GM10248 (cell line): ENCODE data around the gene CPT1C.

ENCODE experiments used
- CTCF ChIA-PET: fragments of 300-600 bp; sonication (Branson Sonifier 250); formaldehyde crosslinking; extraction: SDS; loops from one replicate; lab custom pipeline; 2021; ENCODE audit warnings: antibody characterized with exemption; lab: Yijun Ruan, JAX
- POLR2A ChIA-PET: fragments of 350-650 bp; sonication (Branson Sonifier 250); formaldehyde crosslinking; extraction: SDS; loops from one replicate; lab custom pipeline; 2020; ENCODE audit warnings: antibody characterized with exemption; lab: Yijun Ruan, JAX
- DNase-seq: peaks from one replicate; pipeline ENCODE4 v3.0.0; 2012; ENCODE audit errors: extremely low spot score
- CTCF ChIP-seq: IDR thresholded peaks from 2 replicates; pipeline ENCODE4 v1.5.1; 2012; ENCODE audit warnings: mild to moderate bottlenecking, low read depth; ENCODE audit errors: extremely low read depth, missing control alignments, control extremely low read depth

Gene CPT1C

GRCh38 chr19:49645995-49646394 lies 44.9 kb upstream of the CPT1C start:
- ChIA-PET CTCF (interaction anchor here (0.8 to 1.4 kb wide), 2 partner anchors 10 to 30 kb away, joined by 3 to 4 read pairs; no protein-coding TSS in a partner anchor), POLR2A (no interaction called here)
- no peak for TF ChIP-seq CTCF
- no peak for DNase-seq

- no peak for DNase-seq
- no peak for TF ChIP-seq CTCF
- ChIA-PET POLR2A (no interaction called here), CTCF (interaction anchor here (1.4 kb wide), 1 partner anchor 29 kb away, joined by 3 read pairs; no protein-coding TSS in a partner anchor)
Observed at GRCh38 chr19:49646586-49646985, 44.3 kb upstream of the CPT1C start.

- no peak for DNase-seq
- CTCF ChIA-PET = no interaction called here
- POLR2A ChIA-PET = no interaction called here
- no peak for TF ChIP-seq CTCF
Observed at GRCh38 chr19:49651029-49651819, 39.7 kb upstream of the CPT1C start.

- ChIA-PET CTCF (no interaction called here), POLR2A (no interaction called here)
- no peak for DNase-seq
- no peak for TF ChIP-seq CTCF
Observed at GRCh38 chr19:49651820-49652550, 38.9 kb upstream of the CPT1C start.

DNA sequence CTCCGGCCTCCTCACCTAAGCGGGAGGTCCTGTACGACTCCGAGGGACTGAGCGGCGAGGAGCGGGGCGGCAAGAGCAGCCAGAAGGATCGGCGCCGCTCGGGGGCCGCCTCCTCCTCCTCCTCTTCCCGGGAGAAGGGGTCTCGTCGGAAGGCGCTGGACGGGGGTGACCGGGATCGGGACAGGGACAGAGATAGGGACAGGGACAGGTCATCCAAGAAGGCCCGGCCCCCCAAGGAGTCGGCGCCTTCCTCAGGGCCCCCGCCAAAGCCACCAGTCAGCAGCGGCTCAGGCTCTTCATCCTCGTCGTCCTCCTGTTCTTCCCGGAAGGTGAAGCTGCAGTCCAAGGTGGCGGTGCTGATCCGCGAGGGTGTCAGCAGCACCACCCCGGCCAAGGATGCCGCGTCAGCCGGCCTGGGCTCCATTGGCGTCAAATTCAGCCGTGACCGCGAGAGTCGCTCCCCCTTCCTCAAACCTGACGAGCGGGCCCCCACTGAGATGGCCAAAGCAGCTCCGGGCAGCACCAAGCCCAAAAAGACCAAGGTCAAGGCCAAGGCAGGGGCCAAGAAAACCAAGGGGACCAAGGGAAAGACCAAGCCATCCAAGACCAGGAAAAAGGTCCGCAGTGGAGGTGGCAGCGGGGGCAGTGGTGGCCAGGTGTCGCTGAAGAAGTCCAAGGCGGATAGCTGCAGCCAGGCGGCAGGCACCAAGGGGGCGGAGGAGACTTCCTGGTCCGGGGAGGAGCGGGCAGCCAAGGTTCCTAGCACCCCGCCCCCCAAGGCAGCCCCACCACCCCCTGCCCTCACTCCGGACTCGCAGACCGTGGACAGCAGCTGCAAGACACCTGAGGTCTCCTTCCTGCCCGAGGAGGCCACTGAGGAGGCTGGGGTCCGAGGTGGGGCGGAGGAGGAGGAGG lies 38.1 kb upstream of the CPT1C start:
- TF ChIP-seq CTCF = no peak
- CTCF ChIA-PET = no interaction called here

GRCh38 chr19:49653466-49653806 lies 37.5 kb upstream of the CPT1C start:
- ChIA-PET CTCF (no interaction called here), POLR2A (interaction anchor here (0.6 to 1.6 kb wide), 3 partner anchors 13 to 81 kb away, joined by 3 to 6 read pairs (median 5); partner anchors contain the start of gene RRAS)
- TF ChIP-seq CTCF = no peak
- DNase-seq = no peak

More for the DNA sequence above, 38.1 kb upstream of the CPT1C start:
- POLR2A ChIA-PET = interaction anchor here (0.6 kb wide), 2 partner anchors 45 to 81 kb away, joined by 3 to 6 read pairs; no protein-coding TSS in a partner anchor
- no peak for DNase-seq
